ENCODE measurements around the gene ZNF185. TPM values are rescaled to one million over a fixed set of nuclear protein-coding genes. Genes with fewer than 3 reads are reported as not detected.
"Not testable (repeated sequence)": the region's sequence is repeated elsewhere in the genome, so short reads cannot be mapped to it uniquely, and the experiment has no call there.

Gene ZNF185
- total RNA-seq, 1 donor from 2014 or later, result 2.3 TPM

GRCh38 chrX:152895724-152896420, 2.0 kb upstream of the ZNF185 start:
- DNase-seq, result no peak

DNA sequence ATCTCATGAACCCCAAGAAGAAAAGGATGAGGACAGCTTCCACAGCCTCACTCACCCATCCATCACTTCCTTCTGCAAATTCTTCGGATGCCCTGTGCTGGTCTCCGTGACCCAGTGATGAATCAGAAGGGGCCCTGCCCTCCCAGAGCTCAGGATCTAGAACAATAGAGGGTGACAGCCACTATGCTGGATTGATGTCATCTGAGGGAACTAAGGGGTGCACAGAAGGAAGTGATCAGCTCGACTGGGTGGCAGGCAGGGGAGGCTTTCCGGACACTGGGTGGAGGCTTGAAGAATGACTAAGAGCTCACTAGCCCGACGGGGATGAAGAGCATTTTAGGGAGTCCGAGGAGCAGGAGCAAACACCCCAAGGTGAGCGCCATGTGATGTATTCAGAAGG, 1.4 kb upstream of the ZNF185 start:
- no peak for DNase-seq

- DNase-seq, result no peak
Observed at GRCh38 chrX:152898442-152898841, 575 bp downstream of the ZNF185 start.

DNA sequence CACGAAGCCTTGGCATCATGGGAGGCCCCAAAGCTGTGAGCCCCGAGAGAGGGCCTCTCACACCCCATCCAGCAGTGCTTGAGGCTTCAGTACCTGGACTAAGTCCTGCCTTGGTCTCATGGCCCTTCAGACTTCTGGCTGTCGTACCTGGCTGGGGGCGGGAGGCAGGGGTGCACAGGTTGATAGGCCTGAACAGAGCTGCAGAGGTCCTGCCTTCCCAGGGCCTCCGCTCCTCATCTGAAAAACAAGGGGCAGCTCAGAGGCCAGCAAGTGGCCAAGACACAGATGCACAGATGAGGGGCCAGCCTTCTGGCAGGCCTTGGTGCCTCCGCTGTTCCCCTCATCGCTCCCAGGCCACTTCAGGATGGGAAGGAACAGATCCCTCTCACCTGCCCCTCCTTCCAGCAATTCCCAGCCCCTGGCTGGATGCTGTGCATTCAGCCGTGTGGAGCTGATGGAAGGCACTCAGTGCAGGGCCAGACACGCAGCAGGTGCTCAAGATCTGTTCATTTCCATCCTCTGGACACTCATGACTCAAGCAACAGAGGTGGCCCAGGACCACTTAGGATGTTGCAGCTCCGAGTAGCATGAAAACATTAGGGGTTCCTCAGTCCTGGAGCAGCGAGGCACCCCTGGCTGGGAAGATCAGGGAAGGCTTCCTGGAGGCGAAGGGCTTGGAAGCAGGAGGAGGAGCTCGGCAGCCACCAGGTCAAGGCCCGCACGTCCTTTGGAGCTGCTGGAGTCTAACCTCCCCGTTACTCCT, 1.4 kb downstream of the ZNF185 start:
- DNase-seq, result no peak

- no peak for DNase-seq
Observed at GRCh38 chrX:152899874-152900719, 2.2 kb downstream of the ZNF185 start.

GRCh38 chrX:152900937-152901445, 3.1 kb downstream of the ZNF185 start:
- DNase-seq, result no peak

GRCh38 chrX:152901816-152902501, 4.1 kb downstream of the ZNF185 start:
- no peak for DNase-seq

DNA sequence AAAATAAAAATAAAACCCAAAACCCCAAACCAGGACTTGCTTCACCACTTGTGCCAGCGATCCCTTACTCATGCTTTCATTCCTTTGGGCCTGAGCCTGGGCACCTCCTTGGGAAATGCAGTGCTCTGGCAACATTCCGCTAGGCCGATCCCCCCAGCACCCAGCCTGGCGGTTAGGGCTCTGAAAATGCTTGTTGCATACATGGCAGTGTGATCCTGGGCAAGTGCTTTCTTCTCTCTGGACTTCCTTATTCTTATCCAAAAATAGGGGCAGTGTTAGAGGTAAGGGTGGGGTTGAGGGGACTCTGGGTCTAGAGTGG, 4.6 kb downstream of the ZNF185 start:
- DNase-seq, result no peak

DNA sequence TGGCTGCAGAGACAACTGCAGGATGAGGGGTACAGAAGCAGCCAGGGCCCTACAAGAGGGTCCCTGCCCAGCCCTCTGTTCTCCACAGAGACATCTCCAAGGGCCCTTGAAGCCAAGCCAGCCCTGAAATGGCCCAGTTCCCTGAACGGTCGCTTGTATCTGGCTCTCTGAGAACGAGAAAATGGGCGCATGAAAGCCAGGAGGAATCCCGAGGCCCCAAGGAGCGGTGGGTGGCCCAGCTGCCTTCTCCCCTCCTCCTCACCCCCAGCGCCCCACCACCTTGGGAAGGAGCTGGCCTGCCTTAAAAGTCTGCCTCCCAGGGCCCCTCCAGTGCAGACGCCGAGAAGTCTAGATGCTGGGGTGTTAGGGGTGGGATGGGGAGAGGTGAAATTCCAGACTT, 5.7 kb downstream of the ZNF185 start:
- no peak for DNase-seq

- DNase-seq, result no peak
Observed at GRCh38 chrX:152904151-152905080, 6.5 kb downstream of the ZNF185 start.

DNA sequence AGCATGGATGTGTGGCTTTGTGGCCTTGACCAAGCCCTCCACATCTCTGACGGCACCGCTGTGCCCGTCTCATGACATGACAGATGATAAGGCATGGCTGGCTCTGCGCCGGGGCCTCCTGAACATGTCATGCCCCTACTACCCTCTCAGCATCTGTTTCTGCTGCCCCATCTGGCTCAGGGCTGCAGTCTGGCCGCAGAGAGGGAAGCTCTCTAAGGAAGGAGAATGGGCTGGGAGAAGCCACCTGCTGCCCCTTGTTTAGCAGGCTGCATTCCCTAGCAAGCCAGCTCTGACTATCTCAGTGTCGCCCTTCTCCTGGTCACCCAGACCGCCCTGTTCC, 7.2 kb downstream of the ZNF185 start:
- DNase-seq, result no peak

DNA sequence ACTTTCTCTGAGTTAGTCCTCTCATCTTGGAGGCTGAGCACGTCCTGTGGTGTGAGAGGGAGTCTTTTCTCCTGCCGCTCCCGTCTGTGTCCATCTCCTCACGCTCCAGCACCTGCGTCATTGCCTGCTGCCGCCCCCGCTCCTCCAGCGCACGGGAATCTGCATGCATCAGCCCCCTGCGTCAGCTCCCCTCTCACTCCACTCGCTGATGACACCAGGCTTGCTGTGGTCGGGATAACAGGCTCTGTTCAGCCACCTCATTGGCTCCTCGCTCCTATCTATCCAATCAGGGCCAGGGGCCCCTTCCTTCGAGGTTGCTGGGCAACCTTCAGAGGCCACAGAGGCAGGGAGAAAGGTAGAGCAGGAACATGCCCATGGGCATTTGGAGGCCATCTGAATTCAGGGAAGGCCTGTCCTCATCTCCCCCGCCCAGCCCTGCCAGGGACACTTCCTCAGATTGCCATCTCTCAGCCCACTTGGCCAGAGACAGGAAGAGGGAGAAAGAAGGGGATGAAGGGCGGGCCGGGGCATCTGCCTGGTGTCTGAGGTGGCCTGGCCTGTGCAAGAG, 9.3 kb downstream of the ZNF185 start:
- DNase-seq, result no peak

- DNase-seq, result no peak
Observed at GRCh38 chrX:152908486-152908885, 10.6 kb downstream of the ZNF185 start.

DNA sequence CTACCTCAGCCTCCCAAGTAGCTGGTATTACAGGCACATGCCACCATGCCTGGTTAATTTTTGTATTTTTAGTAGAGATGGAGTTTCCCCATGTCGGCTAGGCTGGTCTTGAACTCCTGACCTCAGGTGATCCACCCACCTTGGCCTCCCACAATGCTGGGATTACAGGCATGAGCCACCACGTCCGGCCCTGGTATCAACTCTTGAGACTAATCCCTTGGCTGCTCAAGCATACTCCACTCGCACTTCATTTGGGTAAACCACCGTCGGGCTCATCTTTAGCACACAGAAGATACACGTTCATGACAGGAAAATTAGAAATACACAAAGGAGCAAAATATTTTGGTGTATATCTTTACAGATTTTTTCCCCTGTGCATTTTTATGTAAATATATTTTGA, 12.2 kb downstream of the ZNF185 start:
- not testable (repeated sequence) for DNase-seq

DNA sequence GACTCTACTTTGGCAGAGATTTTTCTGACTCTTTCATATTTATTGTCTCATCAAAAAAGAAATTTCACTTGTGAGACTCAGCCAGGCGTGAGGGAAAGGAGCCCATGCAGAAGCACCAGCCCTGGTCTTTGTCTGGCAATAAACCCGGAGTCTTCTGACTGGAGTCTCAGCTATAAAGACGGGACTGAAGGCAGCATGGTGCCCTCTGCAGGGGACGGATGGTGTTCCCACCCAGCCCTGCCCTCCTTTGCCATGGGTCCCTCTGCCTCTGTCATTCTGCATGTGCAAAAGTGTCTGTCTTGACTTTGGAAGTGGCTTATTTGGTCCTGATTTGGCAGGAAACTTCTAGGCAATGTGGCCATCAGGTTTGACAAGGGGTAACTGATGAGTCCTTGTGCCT, 14.2 kb downstream of the ZNF185 start:
- no peak for DNase-seq

DNA sequence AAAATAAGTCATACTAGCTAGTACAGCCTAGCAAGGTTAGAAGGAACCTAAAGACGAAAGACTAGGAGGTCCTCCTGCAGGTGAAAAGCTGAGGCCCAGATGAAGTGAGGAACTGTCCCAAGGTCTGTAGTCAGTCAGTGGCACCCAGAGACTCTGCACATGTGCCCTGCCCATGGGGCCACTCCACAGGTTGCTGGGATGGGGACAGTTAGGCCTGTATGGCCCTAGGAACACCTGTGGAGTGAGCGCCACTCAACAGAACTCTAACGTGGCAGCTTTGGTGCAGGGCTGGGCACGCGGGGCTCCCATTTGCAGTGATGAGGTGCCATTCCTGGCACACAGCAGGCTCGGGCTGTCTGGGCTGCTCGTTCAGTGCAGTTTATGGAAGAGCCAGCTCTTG, 14.8 kb downstream of the ZNF185 start:
- no peak for DNase-seq

GRCh38 chrX:152913346-152913745, 15.5 kb downstream of the ZNF185 start:
- DNase-seq, result no peak

- no peak for DNase-seq
Observed at GRCh38 chrX:152913910-152914309, 16.0 kb downstream of the ZNF185 start.

DNA sequence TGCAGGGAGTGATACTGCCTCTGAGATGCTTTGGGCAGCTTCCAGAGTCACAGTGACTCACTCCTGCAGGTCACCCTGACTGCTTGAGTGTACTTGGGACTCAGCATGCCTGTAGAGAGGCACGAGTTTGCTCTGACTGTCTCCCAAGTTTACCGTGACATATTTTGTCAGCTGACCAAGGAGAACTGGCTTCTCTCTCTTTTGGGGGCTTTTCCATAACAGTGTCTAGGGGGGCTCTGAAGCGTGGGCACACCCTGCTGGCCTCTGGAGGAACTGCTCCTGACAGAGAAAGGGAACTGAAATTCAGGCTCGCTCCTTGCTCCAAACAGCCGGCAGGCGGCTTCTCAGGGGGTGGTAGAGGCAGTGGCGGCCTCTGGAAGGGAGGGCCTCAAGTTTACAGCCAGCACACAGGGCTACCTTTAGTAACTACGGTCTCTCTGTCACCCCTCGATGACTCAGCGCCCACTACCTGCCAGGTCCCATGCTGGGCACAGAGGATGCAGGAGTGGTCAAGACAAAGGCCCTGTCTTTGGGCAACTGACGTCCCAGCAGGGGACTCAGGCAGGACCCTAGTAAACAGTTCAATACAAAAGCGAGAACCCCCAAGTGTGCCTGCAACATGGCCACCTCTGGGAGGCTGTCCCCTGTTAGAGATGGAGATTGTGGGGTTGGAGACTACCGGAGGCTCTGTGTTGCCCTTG, 17.8 kb downstream of the ZNF185 start:
- no peak for DNase-seq
